Right lobe of liver (tissue), 4 donors: Measurements from ENCODE around the gene CTSO.

Experiments used
- CTCF ChIP-seq, 4 donors: fragments of 200-600 bp in 3 of 4; fragments of 450-650 bp in 1 of 4; IDR thresholded peaks; one replicate each; pipeline versions ENCODE4 v1.5.1 to v1.8.0; 2016 to 2022; ENCODE audit warnings: antibody characterized with exemption in 4 of 4, mild to moderate bottlenecking in 2 of 4
- POLR2A ChIP-seq: fragments of 450-650 bp; IDR thresholded peaks from one replicate; pipeline ENCODE4 v1.6.1; 2017; ENCODE audit warnings: antibody characterized with exemption, mild to moderate bottlenecking
- donor health status: DM: no; HTN: no; CAD: no.
- donor health status: DM: no; HTN: no; CAD: no.
- donor health status: DM: no; HTN: yes; CAD: no.

- TF ChIP-seq CTCF (IDR thresholded peaks at IDR 0.05) (no peak), POLR2A (no peak)
Measured at GRCh38 chr4:155943605-155944291, 9.9 kb downstream of the CTSO start.
